ENCODE data around the gene PRR36. TPM values are rescaled to one million over a fixed set of nuclear protein-coding genes. Genes with fewer than 3 reads are reported as not detected.

The PRR36 gene
- total RNA-seq, 1 donor = not detected

- H3K27me3 ChIP-seq (ENCODE audit: insufficient read depth, low read length) = no peaks in the 10 kb centered on the region
- TF ChIP-seq CTCF (IDR thresholded peaks at IDR 0.05; ENCODE audit: extremely low read depth, low read depth, low read length) = no peak
- H3K4me3 ChIP-seq (ENCODE audit: insufficient read depth, low read length) = no peak overlapping the region
- H2AFZ ChIP-seq (ENCODE audit: low read length) = no peak overlapping the region
- H3K4me1 ChIP-seq (ENCODE audit: insufficient read depth, low read length) = peaks cover 12% of the 10 kb centered on the region
- no peaks in the 10 kb centered on the region for H4K20me1 ChIP-seq (ENCODE audit: insufficient read depth, low read length)
- peak; percentile 77 for DNase-seq (ENCODE audit: insufficient read length, low spot score, missing footprints)
- H3K79me2 ChIP-seq (ENCODE audit: insufficient read depth, low read length) = no peaks in the 10 kb centered on the region
- no peak overlapping the region for H3K27ac ChIP-seq (ENCODE audit: low read depth, low read length)
- H3K36me3 ChIP-seq (ENCODE audit: insufficient read depth, low read length) = no peaks in the 10 kb centered on the region
- no peaks in the 10 kb centered on the region for H3K9me3 ChIP-seq (ENCODE audit: low read depth, low read length)
- no peak overlapping the region for H3K4me2 ChIP-seq (ENCODE audit: insufficient read depth, low read length)
These were observed 6.9 kb downstream of the PRR36 start for GRCh38 chr19:7867092-7867844.

GRCh38 chr19:7866399-7867091 lies 7.6 kb downstream of the PRR36 start:
- no peak overlapping the region for H3K27ac ChIP-seq (ENCODE audit: low read depth, low read length)
- TF ChIP-seq CTCF (IDR thresholded peaks at IDR 0.05; ENCODE audit: extremely low read depth, low read depth, low read length) = no peak
- H3K4me3 ChIP-seq (ENCODE audit: insufficient read depth, low read length) = no peak overlapping the region
- H3K79me2 ChIP-seq (ENCODE audit: insufficient read depth, low read length) = no peaks in the 10 kb centered on the region
- no peak overlapping the region for H2AFZ ChIP-seq (ENCODE audit: low read length)
- no peaks in the 10 kb centered on the region for H3K9me3 ChIP-seq (ENCODE audit: low read depth, low read length)
- H3K27me3 ChIP-seq (ENCODE audit: insufficient read depth, low read length) = no peaks in the 10 kb centered on the region
- H3K4me2 ChIP-seq (ENCODE audit: insufficient read depth, low read length) = no peak overlapping the region
- H3K4me1 ChIP-seq (ENCODE audit: insufficient read depth, low read length) = peaks cover 8% of the 10 kb centered on the region
- no peaks in the 10 kb centered on the region for H4K20me1 ChIP-seq (ENCODE audit: insufficient read depth, low read length)
- no peaks in the 10 kb centered on the region for H3K36me3 ChIP-seq (ENCODE audit: insufficient read depth, low read length)
- peak; percentile 84 for DNase-seq (ENCODE audit: insufficient read length, low spot score, missing footprints)

- H3K27me3 ChIP-seq (ENCODE audit: insufficient read depth, low read length) = no peaks in the 10 kb centered on the region
These were observed 8.8 kb downstream of the PRR36 start for GRCh38 chr19:7865262-7865911.

More at GRCh38 chr19:7865262-7865911, 8.8 kb downstream of the PRR36 start:
- H3K4me1 ChIP-seq (ENCODE audit: insufficient read depth, low read length) = peaks cover 7% of the 10 kb centered on the region
- no peak overlapping the region for H3K27ac ChIP-seq (ENCODE audit: low read depth, low read length)
- DNase-seq (ENCODE audit: insufficient read length, low spot score, missing footprints) = peak; percentile 83
- no peak overlapping the region for H3K4me2 ChIP-seq (ENCODE audit: insufficient read depth, low read length)
- no peaks in the 10 kb centered on the region for H4K20me1 ChIP-seq (ENCODE audit: insufficient read depth, low read length)
- no peak overlapping the region for H2AFZ ChIP-seq (ENCODE audit: low read length)
- no peak for TF ChIP-seq CTCF (IDR thresholded peaks at IDR 0.05; ENCODE audit: extremely low read depth, low read depth, low read length)
- no peaks in the 10 kb centered on the region for H3K79me2 ChIP-seq (ENCODE audit: insufficient read depth, low read length)
- no peak overlapping the region for H3K4me3 ChIP-seq (ENCODE audit: insufficient read depth, low read length)
- no peaks in the 10 kb centered on the region for H3K9me3 ChIP-seq (ENCODE audit: low read depth, low read length)
- no peaks in the 10 kb centered on the region for H3K36me3 ChIP-seq (ENCODE audit: insufficient read depth, low read length)
